ENCODE measurements around the gene STAC.

- TF ChIP-seq CTCF (IDR thresholded peaks at IDR 0.05; ENCODE audit: low read depth, low read length) (no peak), EZH2phosphoT487 (IDR thresholded peaks at IDR 0.05; ENCODE audit: low read depth) (no peak)
Observed at GRCh38 chr3:36486009-36486795, 105.9 kb downstream of the STAC start.
